ENCODE measurements around the gene A4GALT.
"Not testable (repeated sequence)": the region's sequence is repeated elsewhere in the genome, so short reads cannot be mapped to it uniquely, and the experiment has no call there.

The A4GALT gene

DNA sequence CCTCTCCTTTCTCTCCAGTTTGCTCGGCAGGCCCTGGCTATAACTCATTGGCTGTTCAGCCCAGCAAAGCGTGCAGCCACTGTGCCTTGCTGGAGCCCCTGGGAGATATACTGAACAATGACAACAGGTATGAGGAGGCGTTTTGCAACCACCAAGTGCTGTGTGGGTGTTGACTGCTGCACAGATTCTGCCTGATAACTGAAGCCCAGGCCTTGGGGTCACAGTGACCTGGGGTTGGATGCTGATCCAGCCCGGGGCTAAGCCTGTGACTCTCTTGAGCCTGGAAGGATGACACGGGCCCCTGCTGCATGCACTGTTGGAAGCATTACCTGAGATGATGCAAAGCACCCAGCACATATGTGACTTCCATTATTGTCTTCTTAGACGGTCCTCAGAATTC lies 13.7 kb upstream of the A4GALT start:
- no peak overlapping the region for H3K4me3 ChIP-seq (ENCODE audit: low read length)
- TF ChIP-seq, protein P1, sequence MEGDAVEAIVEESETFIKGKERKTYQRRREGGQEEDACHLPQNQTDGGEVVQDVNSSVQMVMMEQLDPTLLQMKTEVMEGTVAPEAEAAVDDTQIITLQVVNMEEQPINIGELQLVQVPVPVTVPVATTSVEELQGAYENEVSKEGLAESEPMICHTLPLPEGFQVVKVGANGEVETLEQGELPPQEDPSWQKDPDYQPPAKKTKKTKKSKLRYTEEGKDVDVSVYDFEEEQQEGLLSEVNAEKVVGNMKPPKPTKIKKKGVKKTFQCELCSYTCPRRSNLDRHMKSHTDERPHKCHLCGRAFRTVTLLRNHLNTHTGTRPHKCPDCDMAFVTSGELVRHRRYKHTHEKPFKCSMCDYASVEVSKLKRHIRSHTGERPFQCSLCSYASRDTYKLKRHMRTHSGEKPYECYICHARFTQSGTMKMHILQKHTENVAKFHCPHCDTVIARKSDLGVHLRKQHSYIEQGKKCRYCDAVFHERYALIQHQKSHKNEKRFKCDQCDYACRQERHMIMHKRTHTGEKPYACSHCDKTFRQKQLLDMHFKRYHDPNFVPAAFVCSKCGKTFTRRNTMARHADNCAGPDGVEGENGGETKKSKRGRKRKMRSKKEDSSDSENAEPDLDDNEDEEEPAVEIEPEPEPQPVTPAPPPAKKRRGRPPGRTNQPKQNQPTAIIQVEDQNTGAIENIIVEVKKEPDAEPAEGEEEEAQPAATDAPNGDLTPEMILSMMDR (IDR thresholded peaks at IDR 0.05; ENCODE audit: insufficient read depth, low read depth, low read length, missing control alignments): no peak
- DNase-seq (ENCODE audit: low read depth): no peak

DNA sequence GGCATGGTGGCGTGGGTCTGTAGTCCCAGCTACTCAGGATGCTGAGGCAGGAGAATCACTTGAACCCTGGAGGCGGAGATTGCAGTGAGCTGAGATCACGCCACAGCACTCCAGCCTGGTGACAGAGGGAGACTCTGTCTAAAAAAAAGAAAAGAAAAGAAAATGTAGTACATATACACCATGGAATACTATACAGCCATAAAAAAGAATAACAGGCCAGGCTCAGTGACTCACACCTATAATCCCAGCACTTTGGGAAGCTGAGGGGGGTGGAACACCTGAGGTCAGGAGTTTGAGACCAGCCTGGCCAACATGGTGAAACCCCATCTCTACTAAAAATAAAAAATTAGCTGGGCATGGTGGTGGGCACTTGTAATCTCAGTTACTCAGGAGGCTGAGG lies 12.7 kb upstream of the A4GALT start:
- not testable (repeated sequence) for DNase-seq (ENCODE audit: low read depth); H3K4me3 ChIP-seq (ENCODE audit: low read length)

GRCh38 chr22:42732081-42732480 lies 11.4 kb upstream of the A4GALT start:
- no peak overlapping the region for H3K4me3 ChIP-seq (ENCODE audit: low read length)
- no peak for DNase-seq (ENCODE audit: low read depth)
- TF ChIP-seq, protein P1 (IDR thresholded peaks at IDR 0.05; ENCODE audit: insufficient read depth, low read depth, low read length, missing control alignments): no peak

GRCh38 chr22:42726811-42727210 lies 6.1 kb upstream of the A4GALT start:
- no peak overlapping the region for H3K4me3 ChIP-seq (ENCODE audit: low read length)
- DNase-seq (ENCODE audit: low read depth): no peak
- TF ChIP-seq, protein P1 (IDR thresholded peaks at IDR 0.05; ENCODE audit: insufficient read depth, low read depth, low read length, missing control alignments): no peak

- no peak overlapping the region for H3K4me3 ChIP-seq (ENCODE audit: low read length)
- no peak for DNase-seq (ENCODE audit: low read depth)
- TF ChIP-seq, protein P1 (IDR thresholded peaks at IDR 0.05; ENCODE audit: insufficient read depth, low read depth, low read length, missing control alignments): no peak
Observed at GRCh38 chr22:42725606-42726355, 5.1 kb upstream of the A4GALT start.

GRCh38 chr22:42724062-42724461 lies 3.4 kb upstream of the A4GALT start:
- TF ChIP-seq, protein P1 (IDR thresholded peaks at IDR 0.05; ENCODE audit: insufficient read depth, low read depth, low read length, missing control alignments): no peak
- DNase-seq (ENCODE audit: low read depth): no peak
- H3K4me3 ChIP-seq (ENCODE audit: low read length): no peak overlapping the region

DNA sequence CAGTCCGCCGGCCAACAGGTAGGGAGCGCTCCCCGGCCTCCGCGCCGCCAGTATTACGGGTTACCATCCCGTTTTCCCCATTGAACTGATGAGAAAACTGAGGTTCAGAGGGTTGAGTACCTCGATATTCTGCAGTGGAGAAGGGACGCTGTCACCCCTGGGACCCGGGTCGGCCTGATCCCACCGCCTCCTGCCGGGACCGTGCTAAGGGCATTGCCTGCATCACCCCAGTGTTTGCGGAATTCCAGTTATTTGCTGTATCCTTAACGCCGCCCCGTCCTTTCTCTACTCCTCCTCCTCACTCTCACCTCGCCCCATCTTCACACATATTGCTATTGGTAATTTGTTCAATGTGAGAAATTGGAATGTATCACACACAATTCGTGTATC lies 370 bp upstream of the A4GALT start:
- no peak for DNase-seq (ENCODE audit: low read depth)
- peak overlapping the region; percentile 46 for H3K4me3 ChIP-seq (ENCODE audit: low read length)
- TF ChIP-seq, protein P1 (IDR thresholded peaks at IDR 0.05; ENCODE audit: insufficient read depth, low read depth, low read length, missing control alignments): no peak
